ENCODE results near the gene PCCA.
"Not testable (repeated sequence)": the region's sequence is repeated elsewhere in the genome, so short reads cannot be mapped to it uniquely, and the experiment has no call there.

PCCA gene

DNA sequence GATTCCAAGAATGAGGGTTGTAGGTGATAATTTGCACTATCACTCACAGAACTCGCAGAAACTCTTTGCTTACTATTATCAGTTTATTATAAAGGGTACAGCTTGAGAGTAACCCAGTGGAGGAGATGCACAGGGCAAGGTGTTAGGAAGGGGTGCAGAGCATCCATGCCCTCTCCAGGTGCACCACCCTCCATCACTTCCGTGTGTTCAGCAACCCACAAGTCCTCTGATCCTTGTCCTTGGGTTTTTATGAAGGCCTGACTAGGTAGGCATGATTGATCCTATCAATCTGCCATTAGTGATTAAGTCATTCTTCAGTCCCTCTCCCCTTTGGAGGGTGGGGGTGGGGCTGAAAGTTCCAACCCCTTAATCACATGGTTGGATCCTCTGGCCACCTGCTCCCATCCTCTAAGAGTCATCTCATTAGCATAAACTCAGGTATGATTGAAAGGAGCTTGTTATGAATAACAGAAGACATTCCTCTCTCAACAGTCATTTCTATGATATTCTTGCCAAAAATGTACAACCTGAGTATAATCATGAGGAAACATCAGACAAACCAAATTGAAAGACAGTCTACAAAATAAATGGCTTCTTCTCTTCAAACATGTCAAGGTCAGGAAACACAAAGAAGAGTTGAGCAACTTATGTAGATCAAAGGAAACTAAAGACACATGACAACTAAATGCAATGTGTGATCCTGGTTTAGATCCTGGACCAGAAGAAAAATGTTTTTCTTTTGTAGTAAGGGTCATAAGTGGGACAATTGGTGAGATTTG lies 225.4 kb downstream of the PCCA start:
- no peaks in the 10 kb centered on the region for H3K27me3 ChIP-seq (ENCODE audit: insufficient read depth, low read length)
- H3K4me2 ChIP-seq (ENCODE audit: low read length) = no peak overlapping the region
- TF ChIP-seq, protein P1, sequence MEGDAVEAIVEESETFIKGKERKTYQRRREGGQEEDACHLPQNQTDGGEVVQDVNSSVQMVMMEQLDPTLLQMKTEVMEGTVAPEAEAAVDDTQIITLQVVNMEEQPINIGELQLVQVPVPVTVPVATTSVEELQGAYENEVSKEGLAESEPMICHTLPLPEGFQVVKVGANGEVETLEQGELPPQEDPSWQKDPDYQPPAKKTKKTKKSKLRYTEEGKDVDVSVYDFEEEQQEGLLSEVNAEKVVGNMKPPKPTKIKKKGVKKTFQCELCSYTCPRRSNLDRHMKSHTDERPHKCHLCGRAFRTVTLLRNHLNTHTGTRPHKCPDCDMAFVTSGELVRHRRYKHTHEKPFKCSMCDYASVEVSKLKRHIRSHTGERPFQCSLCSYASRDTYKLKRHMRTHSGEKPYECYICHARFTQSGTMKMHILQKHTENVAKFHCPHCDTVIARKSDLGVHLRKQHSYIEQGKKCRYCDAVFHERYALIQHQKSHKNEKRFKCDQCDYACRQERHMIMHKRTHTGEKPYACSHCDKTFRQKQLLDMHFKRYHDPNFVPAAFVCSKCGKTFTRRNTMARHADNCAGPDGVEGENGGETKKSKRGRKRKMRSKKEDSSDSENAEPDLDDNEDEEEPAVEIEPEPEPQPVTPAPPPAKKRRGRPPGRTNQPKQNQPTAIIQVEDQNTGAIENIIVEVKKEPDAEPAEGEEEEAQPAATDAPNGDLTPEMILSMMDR (IDR thresholded peaks at IDR 0.05; ENCODE audit: low read length) = no peak
- no peak for TF ChIP-seq EZH2 (IDR thresholded peaks at IDR 0.05; ENCODE audit: borderline replicate concordance, low read length)
- H3K4me3 ChIP-seq (ENCODE audit: low read depth, low read length, poor library complexity, severe bottlenecking) = no peak overlapping the region
- H3K9me3 ChIP-seq (ENCODE audit: low read length) = no peaks in the 10 kb centered on the region
- H3K36me3 ChIP-seq (ENCODE audit: insufficient read depth, low read length) = no peaks in the 10 kb centered on the region
- H3K27ac ChIP-seq (ENCODE audit: low read depth, low read length, poor library complexity, severe bottlenecking) = no peak overlapping the region
- no peak overlapping the region for H2AFZ ChIP-seq (ENCODE audit: low read length)
- no peak overlapping the region for H3K9ac ChIP-seq (ENCODE audit: low read length)
- no peaks in the 10 kb centered on the region for H3F3A ChIP-seq (ENCODE audit: insufficient read depth, low read length)
- no peaks in the 10 kb centered on the region for H3K4me1 ChIP-seq (ENCODE audit: insufficient read depth, low read length, severe bottlenecking)
- H3K9me2 ChIP-seq (ENCODE audit: low read depth, low read length) = no peaks in the 10 kb centered on the region; the same call in 1 of the 2 replicates
- no peaks in the 10 kb centered on the region for H3K79me2 ChIP-seq (ENCODE audit: insufficient read depth, low read length)
- H4K20me1 ChIP-seq (ENCODE audit: insufficient read depth, low read length) = no peaks in the 10 kb centered on the region

DNA sequence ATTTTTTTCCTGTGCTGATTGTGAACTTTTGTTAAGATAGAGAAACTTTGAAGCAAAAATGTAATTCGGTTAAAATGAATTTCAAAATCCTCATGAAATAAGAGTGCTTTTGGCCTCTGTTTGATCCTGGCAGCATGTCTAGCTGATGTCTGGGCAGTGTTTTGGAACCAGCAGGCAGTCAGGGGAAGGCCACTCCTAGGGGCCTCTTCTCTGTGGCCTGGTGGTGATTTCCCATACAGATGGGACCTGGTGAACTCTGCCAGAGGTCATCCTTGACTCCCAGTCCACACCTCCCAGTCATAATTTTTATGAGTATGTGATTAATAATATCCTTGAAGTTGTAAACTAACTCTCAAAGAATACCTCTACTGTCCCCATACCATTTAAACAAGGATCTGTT lies 226.6 kb downstream of the PCCA start:
- TF ChIP-seq, protein P1 (IDR thresholded peaks at IDR 0.05; ENCODE audit: low read length) = no peak
- TF ChIP-seq EZH2 (IDR thresholded peaks at IDR 0.05; ENCODE audit: borderline replicate concordance, low read length) = no peak
- Histone ChIP-seq H3K79me2 (ENCODE audit: insufficient read depth, low read length) (no peaks in the 10 kb centered on the region), H3F3A (ENCODE audit: insufficient read depth, low read length) (no peaks in the 10 kb centered on the region), H3K4me1 (ENCODE audit: insufficient read depth, low read length, severe bottlenecking) (no peaks in the 10 kb centered on the region), H3K9me2 (ENCODE audit: low read depth, low read length) (no peaks in the 10 kb centered on the region; the same call in 1 of the 2 replicates), H3K9me3 (ENCODE audit: low read length) (no peaks in the 10 kb centered on the region), H3K4me2 (ENCODE audit: low read length) (no peak overlapping the region), H3K9ac (ENCODE audit: low read length) (no peak overlapping the region), H3K27me3 (ENCODE audit: insufficient read depth, low read length) (no peaks in the 10 kb centered on the region), H2AFZ (ENCODE audit: low read length) (no peak overlapping the region), H4K20me1 (ENCODE audit: insufficient read depth, low read length) (no peaks in the 10 kb centered on the region), H3K27ac (ENCODE audit: low read depth, low read length, poor library complexity, severe bottlenecking) (no peak overlapping the region), H3K36me3 (ENCODE audit: insufficient read depth, low read length) (no peaks in the 10 kb centered on the region), H3K4me3 (ENCODE audit: low read depth, low read length, poor library complexity, severe bottlenecking) (no peak overlapping the region)

DNA sequence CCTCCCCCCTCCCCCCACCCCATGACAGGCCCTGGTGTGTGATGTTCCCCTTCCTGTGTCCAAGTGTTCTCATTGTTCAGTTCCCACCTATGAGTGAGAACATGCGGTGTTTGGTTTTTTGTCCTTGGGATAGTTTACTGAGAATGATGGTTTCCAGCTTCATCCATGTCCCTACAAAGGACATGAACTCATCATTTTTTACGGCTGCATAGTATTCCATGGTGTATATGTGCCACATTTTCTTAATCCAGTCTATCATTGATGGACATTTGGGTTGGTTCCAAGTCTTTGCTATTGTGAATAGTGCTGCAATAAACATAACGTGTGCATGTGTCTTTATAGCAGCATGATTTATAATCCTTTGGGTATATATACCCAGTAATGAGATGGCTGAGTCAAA lies 229.6 kb downstream of the PCCA start:
- not testable (repeated sequence) for H3K27ac ChIP-seq (ENCODE audit: low read depth, low read length, poor library complexity, severe bottlenecking); H2AFZ ChIP-seq (ENCODE audit: low read length); H4K20me1 ChIP-seq (ENCODE audit: insufficient read depth, low read length); H3F3A ChIP-seq (ENCODE audit: insufficient read depth, low read length); H3K9me3 ChIP-seq (ENCODE audit: low read length); H3K79me2 ChIP-seq (ENCODE audit: insufficient read depth, low read length); H3K36me3 ChIP-seq (ENCODE audit: insufficient read depth, low read length); H3K4me1 ChIP-seq (ENCODE audit: insufficient read depth, low read length, severe bottlenecking); H3K9me2 ChIP-seq (ENCODE audit: low read depth, low read length); H3K4me3 ChIP-seq (ENCODE audit: low read depth, low read length, poor library complexity, severe bottlenecking); H3K4me2 ChIP-seq (ENCODE audit: low read length); H3K9ac ChIP-seq (ENCODE audit: low read length); H3K27me3 ChIP-seq (ENCODE audit: insufficient read depth, low read length)

DNA sequence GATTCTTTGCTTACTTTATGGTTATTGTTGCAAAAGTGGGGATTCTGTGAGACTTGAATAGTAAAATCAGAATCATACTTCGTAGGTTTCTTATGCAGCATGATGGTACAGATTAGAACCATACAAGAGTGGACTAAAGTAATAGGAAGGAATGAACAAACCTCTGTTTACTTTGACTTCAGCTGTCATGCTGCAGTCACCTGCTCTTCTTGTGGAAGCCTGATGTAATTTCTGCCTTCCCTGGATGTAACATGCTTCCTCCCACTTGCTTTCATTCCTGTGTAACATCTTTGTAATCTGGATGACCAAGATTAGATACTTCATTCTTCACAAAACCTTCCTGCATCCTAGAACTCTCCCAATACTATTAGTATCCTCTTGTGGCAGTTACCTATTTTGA lies 235.0 kb downstream of the PCCA start:
- H2AFZ ChIP-seq (ENCODE audit: low read length) = no peak overlapping the region
- H3K4me2 ChIP-seq (ENCODE audit: low read length) = no peak overlapping the region
- H3K79me2 ChIP-seq (ENCODE audit: insufficient read depth, low read length) = no peaks in the 10 kb centered on the region
- H3K9me3 ChIP-seq (ENCODE audit: low read length) = no peaks in the 10 kb centered on the region
- H4K20me1 ChIP-seq (ENCODE audit: insufficient read depth, low read length) = no peaks in the 10 kb centered on the region
- H3K27me3 ChIP-seq (ENCODE audit: insufficient read depth, low read length) = no peaks in the 10 kb centered on the region
- no peaks in the 10 kb centered on the region for H3F3A ChIP-seq (ENCODE audit: insufficient read depth, low read length)
- TF ChIP-seq, protein P1 (IDR thresholded peaks at IDR 0.05; ENCODE audit: low read length) = no peak
- TF ChIP-seq EZH2 (IDR thresholded peaks at IDR 0.05; ENCODE audit: borderline replicate concordance, low read length) = no peak
- H3K27ac ChIP-seq (ENCODE audit: low read depth, low read length, poor library complexity, severe bottlenecking) = no peak overlapping the region
- H3K9ac ChIP-seq (ENCODE audit: low read length) = no peak overlapping the region
- H3K4me1 ChIP-seq (ENCODE audit: insufficient read depth, low read length, severe bottlenecking) = no peaks in the 10 kb centered on the region
- H3K4me3 ChIP-seq (ENCODE audit: low read depth, low read length, poor library complexity, severe bottlenecking) = no peak overlapping the region
- H3K36me3 ChIP-seq (ENCODE audit: insufficient read depth, low read length) = no peaks in the 10 kb centered on the region
- H3K9me2 ChIP-seq (ENCODE audit: low read depth, low read length) = no peaks in the 10 kb centered on the region

Data from OCI-LY1 (cell line).